Endothelial cell of umbilical vein (primary cell): ENCODE measurements around the gene TSPAN5. TPM values are rescaled to one million over a fixed set of nuclear protein-coding genes. Genes with fewer than 3 reads are reported as not detected.

ENCODE experiments used
- BruUV-seq: library from RNA; stranded (reverse); fragments of 400-500 nt; replicated peaks from 2 replicates; lab custom pipeline; 2021; lab: Mats Ljungman, UMichigan
- CTCF ChIA-PET: fragments of 300-600, 350-600 bp; sonication (Branson Sonifier 250); formaldehyde crosslinking; loops from one replicate; lab custom pipeline; 2021; ENCODE audit warnings: antibody characterized with exemption, inconsistent platforms; lab: Charles Lee
- POLR2A ChIA-PET: fragments of 300-600, 350-600 bp; sonication (Branson Sonifier 250); formaldehyde crosslinking; loops from one replicate; lab custom pipeline; 2021; ENCODE audit warnings: antibody characterized with exemption, inconsistent platforms; lab: Charles Lee
- DNase-seq: peaks from one replicate; pipeline ENCODE4 v3.0.0-alpha.2; 2011; ENCODE audit warnings: low read depth, low spot score
- FAIRE-seq: peaks from 2 replicates; lab custom pipeline; 2011; peaks lifted over from hg19 to GRCh38; lab: Jason Lieb, UNC
- H2AFZ ChIP-seq: 2 replicates; pipeline ENCODE4 v1.6.0; 2012; ENCODE audit warnings: low read depth, low read length, control low read depth, inconsistent platforms
- H3K27ac ChIP-seq: 2 replicates; pipeline ENCODE4 v1.5.1; 2011; ENCODE audit warnings: low read depth, mild to moderate bottlenecking, control low read depth, low read length, moderate library complexity; ENCODE audit not compliant: insufficient read depth
- H3K27me3 ChIP-seq, 2 experiments: 2 replicates each; pipeline versions ENCODE4 v1.6.0 to v1.6.1; 2011; ENCODE audit warnings: low read length in 2 of 2, mixed read lengths in 1 of 2; ENCODE audit not compliant: control insufficient read depth in 2 of 2, insufficient read depth in 2 of 2
- H3K36me3 ChIP-seq, 2 experiments: 2 replicates in 1 of 2; 3 replicates in 1 of 2; pipeline ENCODE4 v1.5.1; 2011; ENCODE audit warnings: low read length in 2 of 2, mild to moderate bottlenecking in 1 of 2, moderate library complexity in 1 of 2; ENCODE audit not compliant: control insufficient read depth in 2 of 2, insufficient read depth in 2 of 2; ENCODE audit errors: extremely low read depth in 1 of 2
- H3K4me1 ChIP-seq: 3 replicates; pipeline ENCODE4 v1.5.1; 2011; ENCODE audit warnings: mild to moderate bottlenecking, low read length; ENCODE audit not compliant: control insufficient read depth, insufficient read depth; ENCODE audit errors: extremely low read depth
- H3K4me2 ChIP-seq: 2 replicates; pipeline ENCODE4 v1.6.1; 2011; ENCODE audit warnings: low read length, control low read depth, mixed read lengths; ENCODE audit not compliant: insufficient read depth
- H3K4me3 ChIP-seq, 3 experiments: fragments of 200-600 bp in 1 of 3; sonication (generic), shearing (Covaris generic) in 1 of 3; replicated peaks in 1 of 3; 2 replicates each; pipeline ENCODE4 v1.5.1; 2011 to 2016; ENCODE audit warnings: control low read depth in 3 of 3, low read length in 3 of 3, mild to moderate bottlenecking in 2 of 3, inconsistent platforms in 1 of 3, low read depth in 1 of 3, moderate library complexity in 1 of 3; ENCODE audit not compliant: insufficient read depth in 1 of 3
- H3K79me2 ChIP-seq: 2 replicates; pipeline ENCODE4 v1.6.0; 2012; ENCODE audit warnings: low read length, inconsistent platforms; ENCODE audit not compliant: control insufficient read depth, insufficient read depth
- H3K9ac ChIP-seq: replicated peaks from 2 replicates; pipeline ENCODE3; 2011; ENCODE audit warnings: low read length, control low read depth; ENCODE audit not compliant: insufficient read depth; ENCODE audit errors: extremely low read depth
- H3K9me1 ChIP-seq: replicated peaks from 3 replicates; pipeline ENCODE4 v1.6.0; 2011; ENCODE audit warnings: mild to moderate bottlenecking, low read length; ENCODE audit not compliant: control insufficient read depth, insufficient read depth; ENCODE audit errors: extremely low read depth
- H3K9me3 ChIP-seq: replicated peaks from 2 replicates; pipeline ENCODE4 v1.5.1; 2012; ENCODE audit warnings: low read length, inconsistent platforms; ENCODE audit not compliant: control insufficient read depth, insufficient read depth
- H4K20me1 ChIP-seq: replicated peaks from 2 replicates; pipeline ENCODE3; 2011; ENCODE audit warnings: mild to moderate bottlenecking, low read length; ENCODE audit not compliant: control insufficient read depth, insufficient read depth; ENCODE audit errors: extremely low read depth
- EZH2 ChIP-seq: IDR thresholded peaks from 2 replicates; pipeline ENCODE4 v1.6.1; 2012; ENCODE audit warnings: borderline replicate concordance, low read depth, mild to moderate bottlenecking, moderate library complexity, low read length, inconsistent platforms; ENCODE audit not compliant: severe bottlenecking
- FOS ChIP-seq: IDR thresholded peaks from 2 replicates; pipeline ENCODE4 v1.6.1; 2011; ENCODE audit warnings: mild to moderate bottlenecking, low read length, moderate library complexity, borderline replicate concordance; ENCODE audit not compliant: insufficient read depth
- GATA2 ChIP-seq: IDR thresholded peaks from 2 replicates; pipeline ENCODE4 v1.7.0; 2011; ENCODE audit warnings: low read depth, mild to moderate bottlenecking, moderate library complexity, mixed read lengths, low read length; ENCODE audit not compliant: insufficient read length, insufficient read depth
- JUN ChIP-seq: IDR thresholded peaks from 2 replicates; pipeline ENCODE4 v1.6.1; 2011; ENCODE audit warnings: borderline replicate concordance, low read depth; ENCODE audit not compliant: insufficient read length, insufficient read depth
- MYC ChIP-seq: IDR thresholded peaks from one replicate; pipeline ENCODE4 v1.6.1; 2011; ENCODE audit warnings: mild to moderate bottlenecking, low read depth, low read length
- POLR2A ChIP-seq: IDR thresholded peaks from 2 replicates; pipeline ENCODE4 v1.6.1; 2012; ENCODE audit warnings: low read depth, mild to moderate bottlenecking, control low read depth, low read length
- POLR2AphosphoS5 ChIP-seq: IDR thresholded peaks from 2 replicates; pipeline ENCODE4 v1.6.1; 2012; ENCODE audit warnings: low read depth, mild to moderate bottlenecking, control low read depth, low read length, moderate library complexity; ENCODE audit not compliant: insufficient read depth
- dilution Hi-C: fragments of 300-500 bp; cut with MboI; formaldehyde crosslinking; loops from one replicate; pipeline ENCODE4 v1.15.0; 2019; ENCODE audit warnings: low sequenced_read_pairs; ENCODE audit not compliant: extremely low pct_ligation_motif_present
- intact Hi-C: fragments of 100-400 bp; cut with micrococcal nuclease; formaldehyde crosslinking; loops from one replicate; pipeline ENCODE4 v1.10.0; 2022
- polyA plus RNA-seq, 4 experiments: library from polyadenylated mRNA; depleted of rRNA in 3 of 4; stranded (reverse) in 3 of 4; unstranded in 1 of 4; fragments of >200 nt; gene quantifications; 2 replicates each; pipeline versions ENCODE4 v1.2.1 to v1.2.3, GENCODE V29; 2011 to 2012; ENCODE audit warnings: missing spikeins in 1 of 4
- total RNA-seq: library from RNA; stranded (reverse); gene quantifications from 2 replicates; pipeline ENCODE4 v1.2.3, GENCODE V29; 2021
- TF ChIP-seq, protein P1 (sequence below): IDR thresholded peaks from 2 replicates; pipeline ENCODE4 v1.6.1; 2011; ENCODE audit not compliant: insufficient read depth, insufficient read length
- TF ChIP-seq, protein P2 (sequence below), 2 donors: IDR thresholded peaks; 1 replicate in 1 of 2; 2 replicates in 1 of 2; pipeline ENCODE4 v1.5.1; 2011; ENCODE audit warnings: low read length in 2 of 2, mild to moderate bottlenecking in 2 of 2, moderate library complexity in 2 of 2, control low read depth in 1 of 2, inconsistent platforms in 1 of 2, low read depth in 1 of 2; ENCODE audit not compliant: insufficient read depth in 1 of 2; ENCODE audit errors: extremely low read depth in 1 of 2

TSPAN5 gene
- total and polyA plus RNA-seq, 2 donors (not counting 3 experiments of a cell fraction or from before 2014, with no cell fraction given): 45.1 to 50.2 TPM

GRCh38 chr4:98484031-98484430 lies 174.4 kb downstream of the TSPAN5 start:
- dilution Hi-C loops (no loop called here), intact Hi-C loops (loop anchor here (5.0 kb wide), 2 partner anchors 38 to 143 kb away; no protein-coding TSS in a partner anchor)
- Histone ChIP-seq H3K9ac (no peak overlapping the region), H4K20me1 (no peaks in the 10 kb centered on the region), H3K4me3 (no peak overlapping the region), H3K4me1 (peaks cover 22% of the 10 kb centered on the region), H3K79me2 (no peaks in the 10 kb centered on the region), H2AFZ (no peak overlapping the region), H3K36me3 (no peaks in the 10 kb centered on the region), H3K9me3 (no peaks in the 10 kb centered on the region), H3K27ac (no peak overlapping the region), H3K4me2 (no peak overlapping the region), H3K27me3 (no peaks in the 10 kb centered on the region), H3K9me1 (no peaks in the 10 kb centered on the region)
- no TSS peak for BruUV-seq
- ChIA-PET CTCF (interaction anchor here (1.2 to 1.4 kb wide), 2 partner anchors 17 to 572 kb away, joined by 4 to 5 read pairs; no protein-coding TSS in a partner anchor), POLR2A (interaction anchor here (1.1 kb wide), 1 partner anchor 541 kb away, joined by 3 read pairs; no protein-coding TSS in a partner anchor)
- no peak for FAIRE-seq
- TF ChIP-seq POLR2A: no peak
- no peak for TF ChIP-seq POLR2AphosphoS5
- no peak for TF ChIP-seq MYC
- no peak for TF ChIP-seq JUN
- TF ChIP-seq FOS: no peak
- TF ChIP-seq, protein P1, sequence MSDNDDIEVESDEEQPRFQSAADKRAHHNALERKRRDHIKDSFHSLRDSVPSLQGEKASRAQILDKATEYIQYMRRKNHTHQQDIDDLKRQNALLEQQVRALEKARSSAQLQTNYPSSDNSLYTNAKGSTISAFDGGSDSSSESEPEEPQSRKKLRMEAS: no peak
- TF ChIP-seq, protein P2, sequence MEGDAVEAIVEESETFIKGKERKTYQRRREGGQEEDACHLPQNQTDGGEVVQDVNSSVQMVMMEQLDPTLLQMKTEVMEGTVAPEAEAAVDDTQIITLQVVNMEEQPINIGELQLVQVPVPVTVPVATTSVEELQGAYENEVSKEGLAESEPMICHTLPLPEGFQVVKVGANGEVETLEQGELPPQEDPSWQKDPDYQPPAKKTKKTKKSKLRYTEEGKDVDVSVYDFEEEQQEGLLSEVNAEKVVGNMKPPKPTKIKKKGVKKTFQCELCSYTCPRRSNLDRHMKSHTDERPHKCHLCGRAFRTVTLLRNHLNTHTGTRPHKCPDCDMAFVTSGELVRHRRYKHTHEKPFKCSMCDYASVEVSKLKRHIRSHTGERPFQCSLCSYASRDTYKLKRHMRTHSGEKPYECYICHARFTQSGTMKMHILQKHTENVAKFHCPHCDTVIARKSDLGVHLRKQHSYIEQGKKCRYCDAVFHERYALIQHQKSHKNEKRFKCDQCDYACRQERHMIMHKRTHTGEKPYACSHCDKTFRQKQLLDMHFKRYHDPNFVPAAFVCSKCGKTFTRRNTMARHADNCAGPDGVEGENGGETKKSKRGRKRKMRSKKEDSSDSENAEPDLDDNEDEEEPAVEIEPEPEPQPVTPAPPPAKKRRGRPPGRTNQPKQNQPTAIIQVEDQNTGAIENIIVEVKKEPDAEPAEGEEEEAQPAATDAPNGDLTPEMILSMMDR (IDR thresholded peaks at IDR 0.05; ENCODE audit: extremely low read depth in 1 of 2, insufficient read depth in 1 of 2, low read depth in 1 of 2, low read length in 2 of 2): no peak
- no peak for TF ChIP-seq EZH2
- no peak for TF ChIP-seq GATA2
- peak; percentile 24 for DNase-seq
